ENCODE measurements around the gene CLSTN3. TPM values are rescaled to one million over a fixed set of nuclear protein-coding genes. Genes with fewer than 3 reads are reported as not detected.

CLSTN3 gene
- total and polyA plus RNA-seq, 2 of the 8 experiments (the other 6 are each of a cell fraction or from before 2014, with no cell fraction given), result 20.4 to 26.3 TPM

GRCh38 chr12:7083125-7083524 is 47.0 kb upstream of the CLSTN3 start (continued):
- TF ChIP-seq CTCF (IDR thresholded peaks at IDR 0.05; ENCODE audit: control extremely low read depth in 1 of 3, insufficient read depth in 1 of 3, low read depth in 1 of 3, low read length in 3 of 3) (no peak), SUZ12 (IDR thresholded peaks at IDR 0.05; ENCODE audit: low read length) (no peak), MAX (IDR thresholded peaks at IDR 0.05) (no peak), FOSL1 (IDR thresholded peaks at IDR 0.05; ENCODE audit: insufficient read depth, low read depth, low read length) (no peak), CBX8 (IDR thresholded peaks at IDR 0.05; ENCODE audit: borderline replicate concordance, low read depth, low read length) (no peak)
